Ureter (tissue), 1 donor: ENCODE measurements around the gene EXD1. TPM values are rescaled to one million over a fixed set of nuclear protein-coding genes. Genes with fewer than 3 reads are reported as not detected.

Experiments
- DNase-seq: peaks from one replicate; pipeline ENCODE4 v3.0.0-alpha.2; 2020; ENCODE audit warnings: low spot score
- total RNA-seq: library from RNA; stranded (reverse); gene quantifications from one replicate; pipeline ENCODE4 v1.2.4, GENCODE V29; 2023
- donor health status: DM: yes; HTN: yes; CAD: no.

The EXD1 gene
- total RNA-seq, 1 donor from 2014 or later = not detected

DNA sequence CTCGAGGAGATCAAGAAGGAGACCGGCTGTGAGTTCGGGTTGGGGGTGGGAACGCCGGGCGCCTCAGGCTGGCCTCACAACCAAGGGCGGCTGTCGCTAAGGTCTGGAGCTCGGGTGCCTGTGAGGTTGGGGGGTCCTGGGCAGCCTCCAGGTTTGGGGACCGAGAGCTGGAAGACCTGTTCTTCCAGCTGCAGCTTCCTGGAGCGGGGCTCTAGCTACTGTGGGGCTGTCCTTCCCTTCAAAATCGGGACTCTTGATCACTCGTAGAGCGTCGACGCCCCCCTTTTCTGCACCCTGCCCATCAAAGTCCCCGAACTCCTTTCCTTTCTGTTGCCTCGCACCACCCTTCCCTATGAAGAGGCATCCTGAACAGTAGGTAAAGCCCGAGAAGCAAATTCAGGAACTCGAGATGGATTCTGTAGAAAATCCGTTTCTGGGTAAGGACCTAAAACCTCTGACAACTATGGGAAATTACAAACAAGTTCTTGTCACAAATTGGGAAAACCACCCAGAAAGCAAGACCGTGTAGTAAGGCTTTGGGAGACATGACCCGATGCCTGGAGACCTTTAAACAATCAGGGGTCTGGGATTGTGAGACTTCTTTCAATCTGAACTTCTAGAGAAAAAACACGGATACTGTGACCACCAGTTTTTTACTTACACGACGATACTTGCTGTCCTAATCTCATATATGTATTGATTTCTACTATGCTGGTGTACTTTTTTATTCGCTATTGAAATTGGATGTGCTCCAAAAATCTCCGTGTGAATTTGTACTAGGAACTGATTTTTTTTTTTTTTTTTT, 1.1 kb upstream of the EXD1 start:
- no peak for DNase-seq

DNA sequence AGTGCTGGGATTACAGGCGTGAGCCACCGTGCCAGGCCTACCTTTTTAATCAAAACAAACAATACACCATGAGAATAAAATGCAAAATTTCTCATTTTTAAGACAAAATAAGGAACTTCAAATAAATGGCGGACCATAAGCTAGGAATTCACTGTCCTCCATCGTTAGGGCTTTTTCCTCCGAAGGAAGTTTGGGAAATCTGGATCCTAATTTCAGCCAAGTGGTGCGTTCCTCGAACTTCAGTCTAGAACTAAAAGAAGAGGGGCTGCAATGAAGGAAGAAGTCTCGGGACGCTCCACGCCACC, 260 bp downstream of the EXD1 start:
- no peak for DNase-seq

DNA sequence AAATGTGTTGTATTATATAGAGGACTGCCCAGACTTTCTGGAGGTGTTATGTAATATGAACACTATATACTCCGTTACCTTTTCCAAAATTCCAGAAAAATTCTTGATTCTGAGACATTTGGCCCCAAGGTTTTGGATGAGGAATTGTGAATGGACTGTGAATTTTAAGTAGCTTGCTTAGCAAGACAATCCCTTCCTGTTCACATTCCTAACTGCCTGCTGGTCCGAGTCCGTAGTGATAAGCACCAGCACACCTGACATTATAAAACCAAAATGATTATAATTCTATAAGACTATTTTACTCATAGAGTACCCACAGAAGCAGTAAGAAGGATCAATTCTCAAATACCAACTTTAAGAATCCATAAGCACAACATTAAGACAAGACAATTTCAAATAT, 11.2 kb downstream of the EXD1 start:
- no peak for DNase-seq

DNA sequence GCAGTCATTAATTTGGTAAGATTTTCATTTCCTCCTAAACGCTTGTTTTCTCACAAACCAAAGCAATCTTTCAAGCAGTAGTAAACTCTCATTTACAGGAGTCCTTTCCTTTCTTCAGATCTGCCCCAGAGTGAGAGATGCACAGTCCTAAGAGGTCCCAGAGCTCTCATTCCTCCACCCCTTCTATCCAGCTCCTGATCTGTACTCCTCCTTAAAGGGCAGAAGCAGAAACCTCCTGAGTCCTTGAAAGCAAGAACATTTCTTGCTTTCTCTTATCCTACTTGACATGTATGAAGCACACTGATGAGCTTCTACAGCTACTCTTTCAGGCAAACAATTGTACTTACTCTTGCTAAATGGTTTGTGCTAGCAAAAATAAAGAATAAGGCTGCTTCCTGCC, 11.7 kb downstream of the EXD1 start:
- no peak for DNase-seq

DNA sequence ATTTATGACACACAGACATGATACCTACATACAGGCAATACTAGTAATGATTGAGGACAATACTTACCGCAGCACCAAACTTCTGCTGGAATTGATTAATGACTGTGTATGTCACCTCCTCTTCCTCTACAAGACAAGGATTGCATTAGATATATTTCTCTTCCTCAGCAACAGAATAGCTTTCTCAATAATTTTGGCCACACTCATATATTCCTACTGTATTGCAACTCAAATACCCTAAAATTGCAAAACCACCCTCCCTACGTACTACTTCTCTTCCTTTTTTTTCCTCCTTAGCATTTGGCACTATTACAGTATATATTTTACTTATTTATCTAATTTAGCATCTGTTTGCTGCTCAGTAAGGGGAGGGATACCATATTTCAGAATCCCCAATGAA, 14.8 kb downstream of the EXD1 start:
- DNase-seq = no peak

DNA sequence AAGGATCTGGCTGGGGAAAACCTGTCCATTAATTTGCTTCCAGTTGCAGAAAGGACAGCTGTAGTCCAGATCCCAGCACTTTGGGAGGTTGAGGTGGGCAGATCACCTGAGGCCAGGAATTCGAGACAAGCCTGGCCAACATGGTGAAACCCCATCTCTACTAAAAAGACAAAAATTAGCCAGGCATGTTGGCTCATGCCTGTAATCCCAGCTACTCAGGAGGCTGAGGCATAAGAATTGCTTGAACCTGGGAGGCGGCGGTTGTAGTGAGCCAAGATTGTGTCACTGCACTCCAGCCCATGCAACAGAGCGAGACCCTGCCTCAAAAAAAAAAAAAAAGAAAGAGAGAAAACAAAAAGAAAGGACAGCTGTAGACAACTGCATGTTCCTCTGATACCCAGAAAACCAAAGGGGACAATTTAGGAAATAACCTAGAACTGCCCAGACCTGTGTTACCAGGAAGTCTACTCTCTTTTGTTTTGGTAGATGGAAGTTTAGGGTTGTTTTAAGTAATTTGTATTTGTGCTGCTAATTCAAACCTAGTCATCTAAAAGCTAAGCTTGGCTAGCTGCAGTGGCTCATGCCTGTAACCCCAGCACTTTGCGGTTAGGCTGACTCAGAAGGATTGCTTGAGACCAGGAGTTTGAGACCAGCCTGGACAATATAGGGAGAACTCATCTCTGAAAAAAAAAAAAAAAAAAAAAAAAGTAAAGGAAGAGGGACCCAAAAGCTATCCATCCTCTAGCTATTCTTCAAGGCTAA, 22.7 kb downstream of the EXD1 start:
- DNase-seq = no peak

DNA sequence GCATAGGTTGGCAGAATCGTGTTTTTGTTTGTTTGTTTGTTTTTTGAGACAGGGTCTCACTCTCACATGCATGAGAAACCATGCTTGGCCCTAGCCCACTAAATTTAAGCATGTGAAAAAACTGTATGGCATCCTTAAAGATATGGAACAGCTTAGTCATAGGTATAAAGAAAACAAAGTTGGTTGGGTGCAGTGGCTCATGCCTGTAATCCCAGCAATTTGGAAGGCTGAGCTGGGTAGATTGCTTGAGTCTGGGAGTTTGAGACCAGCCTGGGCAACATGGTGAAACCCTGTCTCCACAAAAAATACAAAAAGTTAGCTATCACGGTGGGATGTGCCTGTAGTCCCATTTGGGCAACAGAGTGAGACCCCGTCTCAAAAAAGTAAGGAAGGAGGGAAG, 25.2 kb downstream of the EXD1 start:
- no peak for DNase-seq

DNA sequence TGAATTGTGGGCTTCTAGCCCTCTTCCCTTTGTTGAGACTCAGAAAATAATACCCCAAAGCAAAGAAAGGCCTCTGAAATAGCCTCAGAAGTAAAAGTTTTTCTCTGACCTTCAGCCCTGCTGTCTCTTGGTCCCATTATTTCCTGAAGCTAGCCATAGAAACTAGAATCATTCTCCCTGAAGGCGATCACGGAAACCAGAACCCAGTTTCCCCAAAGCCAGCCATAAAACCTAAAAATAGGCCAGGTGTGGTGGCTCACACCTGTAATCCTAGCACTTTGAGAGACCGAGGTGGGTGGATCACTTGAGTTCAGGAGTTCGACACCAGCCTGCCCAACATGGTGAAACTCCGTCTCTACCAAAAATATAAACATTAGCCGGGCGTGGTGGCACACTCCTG, 27.2 kb downstream of the EXD1 start:
- no peak for DNase-seq

DNA sequence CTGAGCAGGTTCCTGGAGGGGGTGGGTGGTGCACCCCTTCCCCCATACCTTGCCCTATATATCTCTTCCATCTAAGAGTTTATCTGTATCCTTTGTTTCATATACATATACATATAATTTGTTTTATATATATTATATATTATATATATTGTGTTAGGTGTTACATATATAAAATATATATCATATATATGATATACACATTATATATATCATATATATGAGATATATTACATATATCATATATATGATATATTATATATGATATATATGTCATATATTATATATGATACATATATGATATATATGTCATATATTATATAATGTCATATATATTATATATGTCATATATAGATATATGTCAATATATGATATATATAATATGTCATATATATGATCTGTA, 31.1 kb downstream of the EXD1 start:
- no peak for DNase-seq

DNA sequence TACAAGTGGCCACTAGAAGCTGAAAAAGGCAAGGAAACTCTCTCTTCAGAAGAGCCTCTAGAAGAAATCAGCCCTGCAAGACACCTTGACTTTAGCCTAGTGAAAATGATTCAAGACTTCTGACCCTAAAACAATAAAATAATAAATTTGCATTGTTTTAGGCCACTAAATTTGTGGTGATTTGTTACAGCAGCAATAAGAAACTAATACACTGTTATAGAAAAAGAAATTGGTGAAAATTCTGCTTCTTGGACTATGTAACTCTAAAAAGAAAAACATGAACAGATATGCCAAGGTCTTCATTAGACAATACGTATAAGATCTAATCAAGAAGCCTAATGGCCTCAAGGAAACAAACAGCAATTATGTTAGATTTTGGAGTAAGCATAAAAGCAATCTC, 36.1 kb downstream of the EXD1 start:
- no peak for DNase-seq

DNA sequence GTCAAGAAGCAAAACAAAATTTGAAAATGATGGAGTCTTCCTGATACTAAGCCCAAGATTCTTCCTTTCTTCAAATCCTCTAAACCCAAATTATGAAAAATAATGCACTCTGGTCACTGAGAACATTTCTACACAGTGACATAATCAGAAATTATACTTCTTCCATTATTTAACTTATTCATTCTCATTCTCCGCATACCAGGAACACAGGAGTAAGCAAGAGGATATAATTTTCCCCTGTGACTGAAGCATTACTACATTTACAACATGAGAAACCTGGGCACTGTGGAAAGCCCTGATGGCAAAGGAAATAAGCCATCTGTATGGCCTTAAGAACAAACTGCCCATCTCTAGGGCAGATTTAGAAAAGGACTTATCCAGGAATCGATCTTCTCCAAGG, 47.0 kb downstream of the EXD1 start:
- no peak for DNase-seq

DNA sequence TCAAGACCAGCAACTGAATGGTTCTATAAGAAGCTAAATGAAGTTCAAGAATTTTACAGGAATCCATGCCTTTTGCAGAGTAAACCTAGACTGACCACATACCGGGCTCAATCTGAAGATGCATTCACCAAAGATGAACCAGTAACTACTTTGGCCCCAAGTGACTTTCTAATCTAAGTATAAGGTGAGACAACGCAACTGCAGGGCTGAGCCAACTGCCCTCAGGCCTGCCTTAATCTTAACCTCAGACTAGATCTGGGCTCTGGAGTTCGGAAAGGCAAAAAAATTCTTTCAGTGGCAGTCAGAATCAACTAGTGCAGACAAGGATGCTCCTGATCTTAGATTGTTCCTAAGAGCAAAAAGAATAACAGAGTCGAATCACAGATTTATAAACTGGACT, 48.3 kb downstream of the EXD1 start:
- no peak for DNase-seq

DNA sequence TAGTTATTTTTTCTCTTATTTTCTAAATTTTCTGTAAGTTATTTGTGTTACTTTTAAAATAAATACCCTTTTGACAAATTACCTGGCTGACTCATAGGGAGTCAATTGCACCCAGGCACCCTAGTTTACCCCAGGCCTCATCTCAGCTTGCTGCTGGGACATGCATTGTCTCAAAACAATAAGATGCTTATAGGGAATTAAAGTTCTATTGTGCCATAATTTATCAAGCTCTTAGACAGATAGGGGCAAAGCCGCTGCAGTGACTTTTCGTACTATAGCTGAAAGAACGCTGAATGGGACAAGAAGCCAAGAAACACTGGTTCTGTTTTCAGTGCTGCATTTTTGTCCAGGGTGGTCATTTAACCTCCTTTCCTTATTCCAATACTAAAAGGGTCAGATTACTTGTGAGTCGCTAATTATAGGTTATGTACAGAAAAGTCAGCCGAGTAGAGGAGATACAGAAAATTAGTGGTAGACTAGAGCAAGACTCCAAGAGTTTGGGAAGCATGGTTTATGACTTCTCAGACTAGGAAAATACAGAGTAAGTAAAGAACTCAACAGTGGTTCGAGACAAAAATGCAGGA, 50.3 kb downstream of the EXD1 start:
- DNase-seq = no peak

DNA sequence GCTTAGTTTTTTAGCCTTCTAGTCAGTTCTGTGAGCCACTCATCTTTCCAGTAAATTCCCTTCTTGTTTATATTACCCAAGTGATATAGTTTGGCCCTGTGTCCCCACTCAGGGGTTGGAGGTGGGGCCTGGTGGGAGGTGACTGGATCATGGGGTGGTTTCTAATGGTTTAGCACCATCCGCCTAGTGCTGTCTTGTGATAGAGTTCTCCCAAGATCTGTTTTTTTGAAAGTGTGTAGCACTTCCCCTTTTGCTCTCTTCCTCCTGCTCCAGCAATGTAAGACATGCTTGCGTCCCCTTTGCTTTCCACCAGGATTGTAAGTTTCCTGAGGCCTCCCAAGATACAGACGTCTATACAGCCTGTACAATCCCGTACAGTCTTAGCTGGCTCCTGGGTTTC, 60.8 kb downstream of the EXD1 start:
- no peak for DNase-seq

DNA sequence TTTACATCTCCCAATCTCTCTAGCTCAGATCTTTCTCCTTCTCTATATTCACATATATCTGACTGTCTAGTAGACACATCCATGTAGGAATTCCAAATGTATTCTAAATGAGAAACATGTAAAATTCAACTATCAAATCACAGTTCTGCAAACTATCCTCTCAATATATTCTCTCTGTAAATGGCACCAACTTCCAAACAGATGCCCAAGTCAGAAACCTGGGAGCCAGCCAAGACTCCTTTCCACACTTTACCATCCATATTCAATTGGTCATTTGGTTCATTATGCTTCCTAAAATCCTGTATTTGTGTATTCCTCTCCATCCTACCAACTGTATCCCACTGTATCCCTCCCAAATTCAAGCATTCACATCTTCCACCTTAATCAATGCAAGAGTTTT, 61.5 kb downstream of the EXD1 start:
- no peak for DNase-seq

DNA sequence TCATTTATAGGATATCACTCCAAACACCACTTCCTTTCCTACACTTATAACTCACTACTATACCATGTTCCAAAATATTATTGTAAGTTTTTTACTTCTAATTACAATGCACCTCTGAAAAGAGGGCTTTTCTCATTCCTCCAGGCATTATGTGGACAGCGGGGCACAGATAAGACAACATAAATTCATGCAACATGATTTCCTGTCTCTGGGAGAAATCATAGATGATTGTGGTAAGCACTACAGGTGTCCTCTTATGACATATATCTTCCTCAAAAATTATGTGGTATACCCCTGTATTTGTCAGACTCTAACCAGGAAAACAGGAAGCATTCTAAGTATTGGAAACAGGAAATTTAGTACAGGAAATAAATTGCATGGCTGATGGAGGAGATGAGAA, 68.8 kb downstream of the EXD1 start:
- no peak for DNase-seq

DNA sequence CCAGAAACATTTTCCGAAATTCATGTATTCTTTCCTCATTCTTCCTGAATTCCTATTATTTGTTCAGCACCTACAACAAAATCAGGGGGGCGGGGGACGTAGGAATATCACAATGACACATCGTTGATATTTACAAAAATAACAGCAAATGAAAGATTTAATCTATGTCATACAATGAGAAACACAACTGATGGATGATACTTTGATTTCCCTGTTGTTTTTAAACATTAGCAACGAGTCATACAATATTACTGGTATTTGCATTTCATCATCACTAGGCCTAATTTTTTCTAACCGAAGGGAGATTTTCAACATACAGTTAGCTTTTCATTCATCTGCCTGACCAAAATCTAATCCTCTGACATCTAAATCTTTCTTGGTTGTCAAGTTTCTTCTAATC, 69.2 kb downstream of the EXD1 start:
- no peak for DNase-seq

DNA sequence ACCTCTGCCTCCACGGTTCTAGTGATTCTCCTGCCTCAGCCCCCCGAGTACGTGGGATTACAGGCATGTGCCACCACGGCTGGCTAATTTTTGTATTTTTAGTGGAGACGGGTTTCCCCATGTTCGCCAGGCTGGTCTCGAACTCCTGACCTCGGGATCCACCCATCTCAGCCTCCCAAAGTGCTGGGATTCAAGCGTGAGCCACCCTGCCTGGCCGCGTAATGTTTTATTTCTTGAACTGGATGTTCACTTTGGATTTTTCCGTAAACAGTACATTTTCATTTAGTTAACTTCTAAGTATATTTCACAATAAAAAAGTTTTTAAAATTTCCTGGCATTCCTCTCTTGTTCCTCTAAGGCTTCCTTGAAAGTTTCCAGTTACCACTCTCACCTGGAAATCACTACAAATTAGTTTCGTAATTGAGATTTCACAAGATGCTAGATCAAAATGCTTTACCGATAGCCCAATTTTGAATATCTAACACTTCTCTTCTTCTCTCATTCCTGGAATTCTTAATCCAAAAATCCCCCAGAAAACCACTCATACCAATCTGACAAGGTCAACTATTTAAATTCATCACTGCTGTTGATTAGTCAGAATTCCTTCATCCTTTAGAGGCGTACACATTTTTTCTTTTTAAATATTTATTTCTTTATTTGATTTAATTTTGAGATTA, 69.8 kb downstream of the EXD1 start:
- DNase-seq = no peak

DNA sequence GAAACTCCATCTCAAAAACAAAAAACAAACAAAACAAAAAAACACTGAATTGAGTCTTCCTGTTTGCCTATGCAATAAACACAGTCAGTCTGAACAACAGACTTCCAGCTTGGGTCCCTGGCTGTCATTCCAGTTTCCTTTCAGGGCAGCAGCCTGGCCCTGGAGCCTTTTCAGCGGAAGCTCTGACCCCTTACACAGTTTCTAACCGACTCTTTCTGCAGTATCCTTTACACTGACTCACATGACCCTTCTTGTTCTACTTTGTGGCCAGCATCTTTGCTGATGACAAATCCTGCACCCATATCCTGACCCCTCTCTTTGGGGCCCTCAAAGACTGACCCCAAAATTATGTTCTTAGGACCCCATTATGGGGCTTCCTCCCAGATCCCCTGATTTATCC, 76.1 kb downstream of the EXD1 start:
- DNase-seq = no peak

DNA sequence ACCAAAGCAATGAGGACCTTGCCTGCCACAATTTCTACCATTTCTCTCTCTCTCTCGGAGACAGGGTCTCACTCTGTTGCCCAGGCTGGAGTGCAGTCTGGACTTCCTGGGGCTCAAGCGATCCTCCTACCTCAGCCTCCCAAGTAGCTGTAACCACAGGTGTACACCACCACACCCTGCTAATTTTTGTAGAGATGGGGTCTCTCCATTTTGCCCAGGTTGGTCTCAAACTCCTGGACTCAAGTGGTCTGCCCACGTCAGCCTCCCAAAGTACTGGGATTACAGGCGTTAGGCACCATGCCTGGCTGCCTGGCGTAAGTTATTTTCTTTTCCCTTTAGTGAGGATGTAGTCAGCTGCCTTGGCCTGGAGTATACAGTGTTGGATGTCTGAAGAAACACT, 76.8 kb downstream of the EXD1 start:
- DNase-seq = no peak

DNA sequence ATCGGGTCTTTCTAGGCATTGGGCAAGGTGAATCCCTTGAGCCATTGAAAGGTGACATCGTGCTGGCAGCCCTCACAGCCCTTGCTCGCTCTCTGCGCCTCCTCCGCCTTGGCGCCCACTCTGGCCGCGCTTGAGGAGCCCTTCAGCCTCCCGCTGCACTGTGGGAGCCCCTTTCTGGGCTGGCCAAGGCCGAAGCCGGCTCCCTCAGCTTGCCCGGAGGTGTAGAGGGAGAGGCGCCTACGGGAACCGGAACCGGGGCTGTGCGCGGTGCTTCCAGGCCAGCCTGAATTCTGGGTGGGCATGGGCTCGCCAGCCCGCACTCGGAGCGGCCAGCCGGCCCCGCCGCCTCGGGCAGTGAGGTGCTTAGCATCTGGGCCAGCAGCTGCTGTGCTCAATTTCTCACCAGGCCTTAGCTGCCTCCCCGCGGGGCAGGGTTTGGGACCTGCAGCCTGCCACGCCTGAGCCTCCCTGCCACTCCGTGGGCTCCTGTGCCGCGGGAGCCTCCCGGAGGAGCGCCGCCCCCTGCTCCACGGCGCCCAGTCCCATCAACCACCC, 79.0 kb downstream of the EXD1 start:
- DNase-seq = no peak

DNA sequence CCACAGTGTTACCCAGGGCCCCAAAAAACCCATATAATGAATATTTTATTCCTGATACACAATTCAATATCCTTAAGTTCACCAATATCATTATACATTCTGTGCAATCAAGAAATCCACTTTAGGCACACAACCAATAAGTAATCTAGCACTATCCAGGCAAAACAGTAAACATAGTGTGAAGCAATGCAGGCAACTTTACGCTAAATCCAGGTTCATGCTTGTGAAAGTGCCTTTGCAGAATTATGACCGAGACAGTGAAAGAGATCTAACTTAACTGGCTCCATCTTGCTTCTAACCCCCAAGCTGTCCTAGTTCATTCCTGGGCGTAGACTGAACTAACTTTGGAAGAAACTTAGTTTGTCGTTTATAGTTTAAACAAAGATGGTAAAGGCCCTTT, 80.3 kb downstream of the EXD1 start:
- DNase-seq = no peak

DNA sequence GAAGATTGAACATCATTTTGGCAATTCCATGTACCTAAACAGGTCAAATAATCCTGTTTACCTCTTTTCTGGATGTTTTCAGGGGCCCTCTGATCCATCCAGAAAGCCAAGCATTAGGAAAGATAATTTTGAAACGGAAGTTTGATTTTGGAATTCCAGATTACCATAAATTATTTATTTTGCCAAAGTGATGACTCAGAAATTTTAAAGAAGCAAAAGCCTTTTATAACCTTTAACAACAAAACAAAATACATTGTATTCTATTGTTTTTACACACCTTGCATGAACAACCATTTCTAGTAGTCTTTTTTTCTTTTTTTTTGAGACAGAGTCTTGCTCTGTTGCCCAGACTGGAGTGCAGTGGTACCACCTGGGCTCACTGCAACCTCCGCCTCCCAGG, 82.5 kb downstream of the EXD1 start:
- no peak for DNase-seq
